HEK293 (cell line): ENCODE measurements around the gene STIP1.

ENCODE experiments used
- GLI4 ChIP-seq: fragments of 450-650 bp; formaldehyde crosslinking; IDR thresholded peaks from 2 replicates; pipeline ENCODE4 v1.5.1; 2016; ENCODE audit warnings: missing biosample characterization, missing genetic modification characterization
- YY1 ChIP-seq: fragments of 450-650 bp; formaldehyde crosslinking; IDR thresholded peaks from 2 replicates; pipeline ENCODE4 v1.5.1; 2018; ENCODE audit warnings: missing biosample characterization, missing genetic modification characterization
- ZNF239 ChIP-seq: fragments of 450-650 bp; formaldehyde crosslinking; IDR thresholded peaks from 2 replicates; pipeline ENCODE4 v1.5.1; 2016; ENCODE audit warnings: missing biosample characterization, missing genetic modification characterization
- ZNF274 ChIP-seq, 2 experiments: fragments of 200-500 bp in 1 of 2; fragments of 450-650 bp in 1 of 2; sonication (Bioruptor generic) in 1 of 2; formaldehyde crosslinking in 1 of 2; IDR thresholded peaks; 2 replicates each; pipeline versions ENCODE4 v1.5.1 to v1.6.1; 2014 to 2016; ENCODE audit warnings: borderline replicate concordance in 1 of 2, inconsistent platforms in 1 of 2, low read length in 1 of 2, missing biosample characterization in 1 of 2, missing genetic modification characterization in 1 of 2
- ZNF48 ChIP-seq: fragments of 450-650 bp; formaldehyde crosslinking; IDR thresholded peaks from 2 replicates; pipeline ENCODE4 v1.5.1; 2016; ENCODE audit warnings: missing biosample characterization, missing genetic modification characterization
- ZNF548 ChIP-seq: fragments of 450-650 bp; formaldehyde crosslinking; IDR thresholded peaks from 2 replicates; pipeline ENCODE4 v1.5.1; 2016; ENCODE audit warnings: missing biosample characterization, missing genetic modification characterization
- ZNF792 ChIP-seq: fragments of 450-650 bp; formaldehyde crosslinking; IDR thresholded peaks from 2 replicates; pipeline ENCODE4 v1.5.1; 2016; ENCODE audit warnings: missing biosample characterization, missing genetic modification characterization
- TF ChIP-seq, protein P1 (sequence below): fragments of 450-650 bp; formaldehyde crosslinking; IDR thresholded peaks from 2 replicates; pipeline ENCODE4 v1.5.1; 2016; ENCODE audit warnings: missing biosample characterization, missing genetic modification characterization

DNA sequence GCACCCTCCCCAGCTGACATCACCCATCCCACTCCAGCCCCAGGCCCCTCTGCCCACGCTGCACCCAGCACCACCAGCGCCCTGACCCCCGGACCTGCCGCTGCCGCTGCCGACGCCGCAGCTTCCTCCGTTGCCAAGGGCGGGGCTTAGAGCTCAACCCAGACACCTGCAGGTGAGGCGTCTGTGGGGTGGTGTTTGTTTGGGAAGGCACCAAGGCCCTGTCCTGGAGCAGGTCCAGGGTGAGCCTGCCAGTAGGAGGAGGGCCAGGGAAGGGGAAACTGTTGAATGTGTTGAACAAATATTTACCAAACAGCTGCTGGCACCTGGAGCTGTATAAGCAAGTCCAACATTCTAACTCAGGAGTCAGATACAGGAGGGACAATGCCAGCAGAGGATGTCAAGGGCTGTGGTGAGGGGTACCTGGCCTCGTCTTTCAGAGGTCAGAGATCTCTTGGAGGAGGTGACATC is 51.5 kb downstream of the STIP1 start:
- TF ChIP-seq YY1 (tag by site-specific recombination) (no peak), ZNF548 (tag by site-specific recombination) (no peak), ZNF274 (IDR thresholded peaks at IDR 0.05; ENCODE audit: low read length) (no peak), ZNF274 (tag by site-specific recombination; IDR thresholded peaks at IDR 0.05; ENCODE audit: borderline replicate concordance) (no peak), ZNF792 (tag by site-specific recombination) (no peak), GLI4 (tag by site-specific recombination) (no peak), ZNF239 (tag by site-specific recombination) (no peak), ZNF48 (tag by site-specific recombination) (no peak)
- TF ChIP-seq, protein P1, sequence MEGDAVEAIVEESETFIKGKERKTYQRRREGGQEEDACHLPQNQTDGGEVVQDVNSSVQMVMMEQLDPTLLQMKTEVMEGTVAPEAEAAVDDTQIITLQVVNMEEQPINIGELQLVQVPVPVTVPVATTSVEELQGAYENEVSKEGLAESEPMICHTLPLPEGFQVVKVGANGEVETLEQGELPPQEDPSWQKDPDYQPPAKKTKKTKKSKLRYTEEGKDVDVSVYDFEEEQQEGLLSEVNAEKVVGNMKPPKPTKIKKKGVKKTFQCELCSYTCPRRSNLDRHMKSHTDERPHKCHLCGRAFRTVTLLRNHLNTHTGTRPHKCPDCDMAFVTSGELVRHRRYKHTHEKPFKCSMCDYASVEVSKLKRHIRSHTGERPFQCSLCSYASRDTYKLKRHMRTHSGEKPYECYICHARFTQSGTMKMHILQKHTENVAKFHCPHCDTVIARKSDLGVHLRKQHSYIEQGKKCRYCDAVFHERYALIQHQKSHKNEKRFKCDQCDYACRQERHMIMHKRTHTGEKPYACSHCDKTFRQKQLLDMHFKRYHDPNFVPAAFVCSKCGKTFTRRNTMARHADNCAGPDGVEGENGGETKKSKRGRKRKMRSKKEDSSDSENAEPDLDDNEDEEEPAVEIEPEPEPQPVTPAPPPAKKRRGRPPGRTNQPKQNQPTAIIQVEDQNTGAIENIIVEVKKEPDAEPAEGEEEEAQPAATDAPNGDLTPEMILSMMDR, result no peak
